Smooth muscle cell (in vitro differentiated cells): ENCODE data around the gene CRTAC1. TPM values are rescaled to one million over a fixed set of nuclear protein-coding genes. Genes with fewer than 3 reads are reported as not detected.

ENCODE experiments used
- DNase-seq: peaks from one replicate; lab custom pipeline; 2025; ENCODE audit not compliant: unreplicated experiment; lab: John Stamatoyannopoulos, UW
- H2AFZ ChIP-seq: fragments of 200-600 bp; sonication (generic); 2 replicates; pipeline ENCODE4 v1.6.0; 2016; ENCODE audit warnings: antibody characterized with exemption, low read depth, mild to moderate bottlenecking
- H3F3A ChIP-seq: fragments of 200-600 bp; sonication (generic); 2 replicates; pipeline ENCODE4 v1.6.0; 2017; ENCODE audit warnings: antibody characterized with exemption, low read depth
- H3K27ac ChIP-seq: fragments of 200-600 bp; sonication (generic); 2 replicates; pipeline ENCODE4 v1.5.1; 2016; ENCODE audit warnings: low read depth, mild to moderate bottlenecking
- H3K27me3 ChIP-seq: fragments of 200-600 bp; sonication (generic); 2 replicates; pipeline ENCODE4 v1.6.1; 2016; ENCODE audit warnings: low read depth, mild to moderate bottlenecking
- H3K36me3 ChIP-seq: fragments of 200-600 bp; sonication (generic); 2 replicates; pipeline ENCODE4 v1.5.1; 2016; ENCODE audit warnings: low read depth
- H3K4me1 ChIP-seq: fragments of 200-600 bp; sonication (generic); 2 replicates; pipeline ENCODE4 v1.5.1; 2016; ENCODE audit warnings: low read depth
- H3K4me2 ChIP-seq: fragments of 200-600 bp; sonication (generic); 2 replicates; pipeline ENCODE4 v1.6.0; 2016; ENCODE audit warnings: mild to moderate bottlenecking
- H3K4me3 ChIP-seq: fragments of 200-600 bp; sonication (generic); 2 replicates; pipeline ENCODE4 v1.5.1; 2016; ENCODE audit warnings: mild to moderate bottlenecking
- H3K79me2 ChIP-seq: fragments of 200-600 bp; sonication (generic); 2 replicates; pipeline ENCODE4 v1.6.0; 2016; ENCODE audit warnings: low read depth, mild to moderate bottlenecking
- H3K9ac ChIP-seq: fragments of 200-600 bp; sonication (generic); 2 replicates; pipeline ENCODE4 v1.6.0; 2016; ENCODE audit warnings: low read depth
- H3K9me3 ChIP-seq: fragments of 200-600 bp; sonication (generic); replicated peaks from 2 replicates; pipeline ENCODE4 v1.5.1; 2016; ENCODE audit warnings: low read depth
- H4K20me1 ChIP-seq: fragments of 200-600 bp; sonication (generic); 2 replicates; pipeline ENCODE4 v1.6.0; 2016; ENCODE audit warnings: low read depth
- CTCF ChIP-seq: fragments of 200-600 bp; sonication (generic); IDR thresholded peaks from 2 replicates; pipeline ENCODE4 v1.5.1; 2017; ENCODE audit warnings: borderline replicate concordance, mild to moderate bottlenecking, antibody characterized with exemption; ENCODE audit not compliant: insufficient read depth, poor library complexity, severe bottlenecking
- WGBS: methylation state at CpG from one replicate; pipeline ENCODE4 v1.1.7; 2016; ENCODE audit warnings: low lambda C conversion rate; 5-methylcytosine and 5-hydroxymethylcytosine counted together
- polyA plus RNA-seq: library from polyadenylated mRNA; unstranded; fragments of >200 nt; fragmentation: Nextera tagmentation; extraction: Ambion mirVana; gene quantifications from 2 replicates; pipeline ENCODE4 v1.2.1, GENCODE V29; 2016
- total RNA-seq: library from RNA; depleted of rRNA; stranded (reverse); fragments of >200 nt; gene quantifications from 2 replicates; pipeline ENCODE4 v1.2.3, GENCODE V29; 2014

Gene CRTAC1
- total and polyA plus RNA-seq, 2 experiments from 2014 or later = 0.31 to 0.65 TPM

GRCh38 chr10:97964748-97965147, 65.7 kb downstream of the CRTAC1 start:
- WGBS = 77% methylated on average over 5 of the region's 5 CpGs

GRCh38 chr10:97961945-97962344, 68.5 kb downstream of the CRTAC1 start:
- no peaks in the 10 kb centered on the region for H3K36me3 ChIP-seq
- no peak overlapping the region for H3K4me3 ChIP-seq
- no peak overlapping the region for H3K9ac ChIP-seq
- no peaks in the 10 kb centered on the region for H3K4me1 ChIP-seq
- H3K4me2 ChIP-seq = no peak overlapping the region
- H3F3A ChIP-seq = no peaks in the 10 kb centered on the region
- no peaks in the 10 kb centered on the region for H3K9me3 ChIP-seq
- no peak for TF ChIP-seq CTCF
- H4K20me1 ChIP-seq = no peaks in the 10 kb centered on the region
- no peak overlapping the region for H3K27ac ChIP-seq
- H2AFZ ChIP-seq = no peak overlapping the region
- H3K27me3 ChIP-seq = peaks cover 61% of the 10 kb centered on the region
- no peaks in the 10 kb centered on the region for H3K79me2 ChIP-seq
- 83% methylated on average over 7 of the region's 7 CpGs for WGBS
- no peak for DNase-seq

More at GRCh38 chr10:97964748-97965147, 65.7 kb downstream of the CRTAC1 start:
- H3K79me2 ChIP-seq = no peaks in the 10 kb centered on the region
- no peak overlapping the region for H3K9ac ChIP-seq
- H3F3A ChIP-seq = no peaks in the 10 kb centered on the region
- no peaks in the 10 kb centered on the region for H3K4me1 ChIP-seq
- peaks cover 76% of the 10 kb centered on the region for H3K27me3 ChIP-seq
- no peaks in the 10 kb centered on the region for H4K20me1 ChIP-seq
- H3K4me2 ChIP-seq = no peak overlapping the region
- H3K9me3 ChIP-seq = no peaks in the 10 kb centered on the region
- no peak for DNase-seq
- no peak overlapping the region for H3K27ac ChIP-seq
- no peak overlapping the region for H3K4me3 ChIP-seq
- H2AFZ ChIP-seq = no peak overlapping the region
- H3K36me3 ChIP-seq = no peaks in the 10 kb centered on the region
- TF ChIP-seq CTCF = no peak

GRCh38 chr10:97960269-97961056, 70.0 kb downstream of the CRTAC1 start:
- TF ChIP-seq CTCF = no peak
- WGBS = 69% methylated on average over 4 of the region's 4 CpGs
- Histone ChIP-seq H3K36me3 (no peaks in the 10 kb centered on the region), H4K20me1 (no peaks in the 10 kb centered on the region), H3K79me2 (no peaks in the 10 kb centered on the region), H3K4me2 (no peak overlapping the region), H3K27me3 (peaks cover 60% of the 10 kb centered on the region), H3K4me1 (no peaks in the 10 kb centered on the region), H2AFZ (no peak overlapping the region), H3K9me3 (no peaks in the 10 kb centered on the region), H3K4me3 (no peak overlapping the region), H3F3A (no peaks in the 10 kb centered on the region), H3K9ac (no peak overlapping the region), H3K27ac (no peak overlapping the region)
- DNase-seq = no peak

- Histone ChIP-seq H3K27ac (no peak overlapping the region), H3K79me2 (no peaks in the 10 kb centered on the region), H3K27me3 (peaks cover 13% of the 10 kb centered on the region), H3K4me1 (no peaks in the 10 kb centered on the region), H3K36me3 (no peaks in the 10 kb centered on the region), H3K4me3 (no peak overlapping the region), H2AFZ (no peak overlapping the region), H3K9me3 (no peaks in the 10 kb centered on the region), H3K9ac (no peak overlapping the region), H3K4me2 (no peak overlapping the region), H3F3A (no peaks in the 10 kb centered on the region), H4K20me1 (no peaks in the 10 kb centered on the region)
- no peak for TF ChIP-seq CTCF
- WGBS = 82% methylated on average over 4 of the region's 4 CpGs
- no peak for DNase-seq
These were observed 81.0 kb downstream of the CRTAC1 start for GRCh38 chr10:97949462-97949861.
